HG03175 (cell line): ENCODE measurements around the gene TRPV5.
A peak's percentile ranks its signal among the peaks of the same experiment; 100 is the strongest.
"Not testable (repeated sequence)": the region's sequence is repeated elsewhere in the genome, so short reads cannot be mapped to it uniquely, and the experiment has no call there.

ENCODE experiments used
- ATAC-seq: cut with Tn5 transposase; IDR thresholded peaks from one replicate; pipeline ENCODE4 v1.9.1; 2021; ENCODE audit warnings: mild to moderate bottlenecking, moderate library complexity; ENCODE audit not compliant: unreplicated experiment

TRPV5 gene

DNA sequence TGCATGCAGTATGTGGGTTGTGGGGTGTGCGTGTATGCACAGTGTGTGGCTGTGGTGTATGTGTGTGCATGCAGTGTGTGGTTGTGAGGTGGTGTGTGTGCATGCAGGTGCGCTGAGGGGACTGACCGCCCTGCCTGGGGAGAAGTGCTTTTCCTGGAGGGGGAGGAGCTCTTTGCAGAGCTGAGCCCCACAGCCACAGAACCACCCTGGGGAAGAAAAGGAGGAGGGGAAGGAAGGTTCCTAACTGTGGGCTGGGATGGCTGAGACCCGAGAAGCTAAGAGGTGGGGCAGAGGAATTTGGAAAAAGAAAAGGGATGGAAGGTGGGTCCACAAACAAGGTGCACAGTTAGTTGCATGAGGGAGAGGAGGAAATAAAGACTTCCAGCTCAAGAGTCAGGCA, at the start of gene TRPV5:
TRPV5 (minus strand) TSS at position 123 of the 400 bp plus-strand sequence. CDS start 287 bp downstream, outside the sequence.
- ATAC-seq, result no peak

DNA sequence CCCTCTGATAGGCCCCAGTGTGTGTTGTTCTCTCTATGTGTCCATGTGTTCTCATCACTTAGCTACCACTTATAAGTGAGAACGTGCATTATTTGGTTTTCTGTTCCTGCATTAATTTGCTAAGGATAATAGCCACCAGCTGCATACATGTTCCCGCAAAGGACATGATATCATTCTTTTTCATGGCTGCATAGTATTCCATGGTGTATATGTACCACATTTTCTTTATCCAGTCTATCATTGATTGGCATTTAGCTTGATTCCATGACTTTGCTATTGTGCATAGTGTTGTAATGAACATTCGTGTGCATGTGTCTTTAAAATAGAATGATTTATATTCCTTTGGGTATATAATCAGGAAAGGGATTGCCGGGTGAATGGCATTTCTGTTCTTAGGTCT, 44.9 kb upstream of the TRPV5 start:
- ATAC-seq, result not testable (repeated sequence)

DNA sequence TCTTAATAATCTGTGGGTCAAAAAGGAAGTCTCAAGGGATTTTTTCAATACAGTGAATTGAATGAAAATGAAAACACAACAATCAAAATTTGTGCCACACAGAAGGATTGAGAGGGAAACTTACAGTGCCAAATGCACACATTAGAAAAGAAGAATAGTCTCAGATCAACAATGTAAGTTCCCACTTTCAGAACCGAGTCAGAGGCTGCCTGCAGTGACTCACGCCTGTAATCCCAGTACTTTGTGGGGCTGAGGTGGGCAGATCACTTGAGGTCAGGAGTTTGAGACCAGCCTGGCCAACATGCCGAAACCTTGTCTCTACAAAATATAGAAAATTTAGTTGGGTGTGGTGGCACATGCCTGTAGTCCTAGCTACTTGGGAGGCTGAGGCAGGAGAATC, 41.1 kb upstream of the TRPV5 start:
- ATAC-seq, result no peak

DNA sequence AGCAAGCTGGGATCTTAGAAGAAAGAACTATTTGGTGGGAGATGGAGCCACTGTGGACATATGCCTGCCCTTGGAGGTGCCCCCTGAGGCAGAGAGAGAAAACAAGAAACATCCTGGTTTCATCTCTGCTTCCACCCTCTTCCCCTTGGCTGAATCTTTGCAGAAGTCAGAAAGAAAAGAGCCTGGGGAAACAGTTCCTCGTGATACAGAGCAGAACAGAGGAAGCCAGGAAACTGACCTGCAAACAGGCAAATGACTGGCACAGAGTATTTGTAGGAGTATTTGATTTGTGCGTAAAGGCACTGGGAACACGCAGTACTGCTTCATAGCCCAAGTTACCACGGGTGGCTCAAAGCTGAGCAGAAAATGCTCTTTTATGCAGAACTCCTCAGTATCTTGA, 35.6 kb upstream of the TRPV5 start:
- no peak for ATAC-seq

DNA sequence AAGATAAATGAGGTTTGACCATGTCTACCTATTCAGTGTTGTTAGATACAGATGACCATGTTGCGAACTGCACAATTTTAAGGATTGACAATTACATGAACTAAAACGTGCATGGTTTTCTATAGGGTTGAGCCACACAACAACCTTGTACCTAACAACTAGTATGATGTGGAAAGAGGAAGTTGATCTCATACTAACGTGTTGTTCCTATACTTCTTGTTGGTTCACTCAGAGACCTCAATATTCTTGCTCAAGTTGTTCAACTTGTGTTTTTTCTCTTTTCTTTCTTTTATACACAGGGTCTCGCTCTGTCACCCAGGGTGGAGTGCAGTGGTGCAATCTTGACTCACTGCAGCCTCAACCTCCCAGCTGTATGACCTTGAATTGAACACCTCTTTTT, 34.7 kb upstream of the TRPV5 start:
- ATAC-seq, result no peak

DNA sequence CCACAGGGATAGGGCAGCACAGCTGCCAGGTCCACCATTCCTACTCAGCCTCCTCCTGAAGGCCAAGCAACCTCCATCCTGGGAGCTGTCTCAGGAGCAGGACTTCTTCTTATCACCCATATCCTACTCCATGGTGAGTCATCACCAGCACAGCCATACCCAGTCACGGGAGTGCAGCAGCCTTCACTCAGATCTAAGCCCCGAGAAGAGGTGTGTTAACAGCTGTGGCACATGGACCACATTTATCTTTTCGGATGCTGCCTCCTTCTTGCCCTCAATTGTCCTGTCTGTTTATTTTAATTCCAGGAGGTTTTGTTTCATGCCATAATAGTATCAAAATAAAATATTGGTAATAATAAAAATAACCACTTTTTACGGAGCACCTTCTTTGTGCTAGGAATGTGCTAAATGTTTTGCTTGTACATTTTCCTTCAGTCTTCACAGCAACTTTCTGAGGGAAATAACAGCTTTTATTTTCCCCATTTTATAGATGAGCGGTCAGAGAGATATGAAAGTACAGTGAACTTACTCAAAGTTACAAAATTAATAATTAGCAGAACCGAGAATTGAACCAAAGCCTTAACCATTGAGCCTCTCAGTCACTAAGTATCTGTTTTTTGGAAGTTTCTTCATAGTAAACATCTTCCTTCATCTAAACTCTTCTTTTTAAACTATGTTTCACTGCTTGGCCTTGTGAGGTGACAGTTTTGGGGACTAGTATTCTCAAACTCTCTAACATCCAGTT, 31.1 kb upstream of the TRPV5 start:
- ATAC-seq, result peak; percentile 73

DNA sequence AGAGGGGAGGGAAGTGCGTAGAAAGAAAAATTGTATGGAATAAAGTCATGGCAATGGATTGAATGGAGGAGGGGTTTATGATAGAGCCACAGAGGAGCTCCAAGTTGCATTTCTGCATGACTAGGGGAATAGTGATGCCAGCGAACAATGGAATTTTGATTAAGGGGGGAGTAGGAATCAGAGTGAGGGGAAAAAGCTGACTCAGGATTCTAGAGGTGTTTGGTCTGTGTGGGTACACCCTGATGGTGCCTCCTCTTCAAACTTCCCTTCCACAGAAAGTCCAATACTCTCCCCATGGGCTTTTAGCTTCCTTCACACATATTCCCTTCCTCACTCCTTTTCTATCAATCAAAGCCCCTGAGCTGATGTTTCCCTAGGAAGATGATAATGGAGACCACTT, 30.4 kb upstream of the TRPV5 start:
- no peak for ATAC-seq

DNA sequence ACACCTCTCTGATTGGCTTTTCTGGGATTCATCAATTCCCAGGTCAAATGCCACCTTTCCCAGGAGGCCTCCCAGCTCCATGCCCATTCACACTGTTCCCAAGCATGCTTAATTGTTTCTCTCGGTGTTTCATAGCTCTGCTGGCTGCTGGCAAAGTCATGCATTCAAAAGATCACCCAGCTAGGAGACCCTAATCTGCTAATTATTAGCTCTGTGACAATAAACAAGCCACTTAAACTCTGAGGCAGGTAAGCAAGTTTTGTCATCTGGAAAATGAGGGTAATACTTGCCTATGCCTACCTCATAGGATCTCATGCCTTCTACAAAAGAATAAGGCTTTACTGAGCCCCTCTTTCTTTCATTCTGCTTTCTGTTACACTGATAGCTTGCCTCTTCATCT, 29.4 kb upstream of the TRPV5 start:
- no peak for ATAC-seq

DNA sequence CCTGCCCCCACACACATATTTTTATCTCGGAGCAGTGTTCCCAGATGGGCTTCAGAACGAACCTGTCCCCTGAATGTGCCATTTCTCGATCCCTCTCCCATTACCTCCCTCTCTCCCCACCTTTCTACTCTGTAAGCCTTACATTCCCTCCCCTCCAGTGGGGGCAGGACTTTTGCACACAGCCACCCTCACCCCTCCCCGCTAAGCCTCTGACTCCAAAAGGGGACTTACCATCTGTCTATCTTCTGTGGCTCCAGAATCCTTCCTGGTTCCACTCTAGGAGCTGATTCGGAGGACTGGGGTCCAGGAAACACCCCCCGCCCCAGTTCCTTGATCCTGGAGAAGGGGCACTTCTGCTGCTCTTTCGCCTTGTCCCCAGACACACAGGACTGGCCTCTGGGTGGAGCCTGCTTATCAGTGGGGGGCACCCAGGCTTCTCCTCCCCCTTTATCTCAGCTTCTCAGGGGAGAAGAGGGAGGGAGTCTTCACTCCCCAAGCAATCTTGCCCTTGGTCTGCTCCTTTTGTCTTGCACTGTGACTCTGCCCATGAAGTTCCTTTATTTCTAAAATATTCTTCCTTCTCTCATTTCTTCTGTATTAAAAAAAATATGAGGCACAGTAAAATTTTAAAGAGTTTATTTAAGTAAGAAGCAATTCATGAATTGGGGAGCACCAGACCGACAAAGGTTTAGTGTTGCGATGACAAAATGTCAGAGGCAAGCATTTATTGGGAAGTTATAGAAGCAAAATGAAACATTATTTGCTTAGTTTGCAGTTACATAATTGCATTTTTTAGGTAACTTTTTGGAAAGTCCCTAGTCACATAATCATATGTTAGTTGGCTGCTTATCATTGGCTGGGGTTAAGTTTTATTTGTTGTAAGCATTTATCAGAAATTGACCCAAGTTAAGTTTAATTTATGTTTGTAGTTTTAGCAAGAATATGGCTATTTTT, 28.7 kb upstream of the TRPV5 start, which contains the start of gene KEL:
KEL (minus strand) TSS at position 391 of the 954 bp plus-strand sequence; CDS start at position 234, 157 bp downstream.
- no peak for ATAC-seq

DNA sequence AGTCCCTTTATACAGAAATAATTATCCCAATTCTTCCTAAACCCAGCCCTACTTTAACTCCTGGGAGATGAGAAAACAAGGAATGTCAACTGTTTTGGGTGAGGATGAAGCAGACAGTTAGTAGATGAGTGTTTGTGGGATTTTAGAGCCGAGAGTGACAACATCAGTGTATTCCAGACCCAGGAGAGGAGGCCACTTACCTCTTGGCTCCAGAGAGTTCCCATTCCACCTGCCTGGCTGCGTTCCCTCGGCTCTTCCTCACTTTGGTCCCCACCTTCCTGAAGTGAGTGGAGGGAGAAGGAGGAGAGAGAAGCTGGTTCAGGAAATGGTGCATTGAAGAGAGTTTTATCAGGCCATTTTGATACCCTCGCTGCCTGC, 28.0 kb upstream of the TRPV5 start:
- ATAC-seq, result no peak

DNA sequence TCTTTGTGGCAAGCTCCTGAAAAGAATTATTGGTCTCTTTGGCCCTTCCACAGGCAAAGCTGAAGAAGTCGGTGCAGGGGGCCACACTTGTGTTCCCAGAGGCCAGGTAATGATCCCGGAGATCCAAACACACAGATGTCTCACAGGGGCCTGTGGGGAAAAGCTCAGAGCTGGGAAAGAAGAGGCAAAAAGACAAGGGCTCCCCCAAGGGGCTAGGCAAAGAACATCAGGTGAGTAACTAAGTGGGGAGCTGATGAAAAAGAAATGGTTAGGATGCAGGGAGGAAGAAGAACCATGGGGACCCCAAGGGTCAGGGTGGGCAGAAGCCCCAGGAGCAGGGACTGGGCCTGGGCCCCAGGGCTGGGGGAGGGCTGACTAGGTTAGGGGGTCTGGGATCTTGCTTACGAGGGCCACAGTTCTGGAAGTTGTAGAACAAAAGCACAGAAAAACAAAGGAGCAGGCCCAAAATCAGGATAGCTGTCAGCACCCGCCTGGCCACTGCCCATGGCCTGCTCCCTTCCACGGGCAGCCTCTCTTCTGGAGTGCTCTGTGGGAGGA, 27.5 kb upstream of the TRPV5 start:
- ATAC-seq, result no peak

DNA sequence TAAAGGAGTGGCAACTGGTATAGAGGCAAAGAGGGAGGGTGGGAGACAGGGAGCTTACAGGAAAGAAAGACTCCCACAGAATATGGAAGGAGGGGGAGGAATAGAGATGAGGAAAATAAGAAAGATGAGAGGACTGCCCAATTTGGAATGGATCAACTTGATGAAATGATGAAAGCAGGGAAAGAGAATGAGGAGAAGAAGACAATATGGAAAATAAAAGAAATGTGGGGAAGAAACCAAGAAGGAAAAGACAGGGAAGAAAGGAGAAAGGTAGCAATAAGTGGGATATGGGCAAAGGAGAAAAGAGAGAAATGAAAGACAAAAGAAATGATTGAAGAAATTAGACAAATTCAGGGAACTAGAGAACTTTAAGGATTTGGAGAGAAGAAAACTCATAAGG, 25.7 kb upstream of the TRPV5 start:
- ATAC-seq, result no peak

DNA sequence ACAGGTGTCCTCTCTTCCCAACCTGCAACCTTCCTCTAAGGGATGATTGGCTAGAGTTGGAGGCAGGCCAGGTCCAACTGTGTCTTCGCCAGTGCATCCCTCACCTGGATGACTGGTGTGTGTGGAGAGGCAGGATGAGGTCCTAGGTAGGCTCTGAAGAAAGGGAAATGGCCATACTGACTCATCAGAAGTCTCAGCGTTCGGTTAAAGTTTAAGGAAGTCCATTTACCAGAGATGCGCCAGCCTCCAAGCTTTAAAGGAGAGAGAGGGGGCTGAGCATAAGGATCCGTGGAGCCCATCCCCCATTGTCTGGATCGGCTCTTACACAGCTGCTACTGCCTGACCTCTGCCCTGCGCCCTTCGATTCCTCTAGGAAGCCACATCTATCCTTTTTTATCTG, 24.2 kb upstream of the TRPV5 start:
- ATAC-seq, result no peak

DNA sequence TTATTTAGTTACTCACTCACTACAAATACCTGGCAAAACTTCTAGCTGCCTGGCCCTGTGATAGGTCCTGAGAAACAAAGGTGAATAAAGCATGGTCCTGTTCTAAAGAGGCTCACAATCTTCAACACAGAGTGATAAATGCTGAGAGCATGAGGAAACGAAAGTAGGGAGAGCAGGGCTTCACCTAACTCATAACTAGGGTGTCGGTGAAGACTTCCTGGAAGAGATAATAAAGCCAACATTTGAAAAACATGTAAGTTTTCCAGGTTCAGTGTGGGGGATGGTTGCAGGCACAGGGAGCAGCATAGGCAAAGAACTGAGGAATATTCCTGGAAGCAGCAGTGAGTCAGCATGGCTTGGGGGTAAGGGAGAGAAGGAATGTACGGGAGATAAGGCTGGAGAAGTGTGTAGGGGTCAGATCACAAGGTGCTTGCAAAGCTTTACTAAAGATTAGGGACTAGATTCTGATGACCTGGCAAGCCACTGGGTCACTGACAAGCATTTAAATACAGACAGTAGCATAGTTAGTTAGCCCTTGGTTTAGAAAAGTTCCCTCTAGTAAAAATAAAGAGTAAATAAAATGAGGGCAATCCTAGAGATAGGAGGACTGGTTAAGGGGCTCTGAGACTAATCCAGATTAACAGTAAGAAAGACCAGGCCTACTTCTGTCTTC, 23.5 kb upstream of the TRPV5 start:
- ATAC-seq, result no peak

DNA sequence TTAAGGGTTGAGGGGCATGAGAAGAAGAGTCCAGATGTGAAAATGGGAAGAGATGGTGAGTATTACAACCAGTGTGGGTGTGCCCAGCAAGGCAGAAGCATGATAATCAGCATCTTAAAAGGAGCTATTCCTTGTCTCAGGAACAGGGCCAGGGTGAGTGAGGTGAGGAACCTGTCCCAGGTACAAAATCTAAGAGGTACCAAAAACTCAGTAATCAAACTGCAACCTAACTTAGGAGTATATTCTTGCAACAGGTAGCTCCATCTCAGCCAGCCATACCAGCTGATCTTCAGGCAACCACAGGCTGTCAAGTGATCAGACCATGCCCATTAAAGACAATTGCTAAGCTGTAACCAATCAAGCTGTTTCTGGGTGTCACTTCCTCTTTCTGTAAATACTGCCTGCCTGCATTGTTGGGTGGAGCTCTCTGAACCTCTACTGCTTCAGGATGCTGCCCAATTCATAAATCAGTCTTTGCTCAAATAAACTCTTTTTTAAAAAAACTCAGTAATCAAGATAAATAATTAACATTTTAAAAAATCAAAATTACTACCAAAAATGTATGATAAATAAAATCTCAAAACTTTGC, 21.2 kb upstream of the TRPV5 start:
- peak; percentile 90 for ATAC-seq

DNA sequence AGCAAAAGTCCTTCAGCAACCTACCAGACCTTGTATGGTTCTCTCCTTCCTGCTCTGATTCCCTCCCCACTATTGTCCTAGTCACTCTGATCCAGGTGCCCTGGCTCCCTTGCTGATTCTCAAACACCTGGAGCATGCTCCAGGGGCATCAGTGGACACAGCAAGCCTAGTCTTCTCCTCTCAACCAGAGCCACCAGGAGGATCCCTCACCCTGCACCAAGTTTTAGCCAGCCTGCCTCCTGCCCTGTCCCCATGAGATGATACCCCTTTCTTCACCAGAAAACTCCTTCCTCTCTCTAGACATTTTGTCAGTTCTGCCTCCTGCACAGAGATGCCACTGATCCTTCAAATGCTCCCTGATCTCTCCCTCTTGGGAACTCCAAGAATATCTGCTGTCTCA, 16.7 kb upstream of the TRPV5 start:
- no peak for ATAC-seq

DNA sequence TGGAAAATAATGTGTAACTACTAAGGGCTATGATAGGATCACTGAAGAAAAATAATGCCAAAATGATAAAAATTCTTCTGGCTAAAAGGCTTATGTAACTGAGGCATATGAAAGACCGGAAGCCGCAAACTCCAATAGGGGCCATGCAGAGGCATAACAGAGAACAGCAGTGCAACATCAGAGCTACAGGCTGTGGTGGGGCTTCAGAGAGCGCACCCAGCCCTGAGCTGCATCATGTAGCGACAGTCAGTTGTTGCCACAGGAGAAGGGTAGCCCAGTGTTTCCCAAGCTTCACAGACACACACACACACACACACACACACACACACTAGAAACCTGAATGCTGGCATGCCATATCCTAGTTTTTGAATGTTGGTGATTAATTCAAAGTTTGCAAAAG, 15.1 kb upstream of the TRPV5 start:
- no peak for ATAC-seq

DNA sequence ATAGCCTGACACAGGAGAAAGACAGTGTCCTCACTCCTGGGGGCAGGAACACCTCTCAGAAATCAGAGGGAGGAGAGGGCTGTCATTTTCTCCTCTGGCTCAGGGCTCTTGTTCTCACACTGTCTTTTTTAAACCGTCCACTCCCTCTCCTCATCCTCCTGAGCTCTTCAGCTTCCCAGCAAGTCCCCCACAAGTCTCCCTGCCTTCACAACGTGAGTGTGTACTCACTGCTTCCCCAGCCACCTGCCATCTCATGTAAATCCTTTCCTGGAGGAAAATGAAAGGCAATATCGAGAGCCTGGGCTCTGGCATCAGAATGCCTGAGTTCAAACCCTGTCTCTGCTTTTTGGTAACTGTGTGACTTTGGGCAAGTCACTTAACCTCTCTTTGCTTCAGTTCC, 11.5 kb upstream of the TRPV5 start:
- ATAC-seq, result no peak

DNA sequence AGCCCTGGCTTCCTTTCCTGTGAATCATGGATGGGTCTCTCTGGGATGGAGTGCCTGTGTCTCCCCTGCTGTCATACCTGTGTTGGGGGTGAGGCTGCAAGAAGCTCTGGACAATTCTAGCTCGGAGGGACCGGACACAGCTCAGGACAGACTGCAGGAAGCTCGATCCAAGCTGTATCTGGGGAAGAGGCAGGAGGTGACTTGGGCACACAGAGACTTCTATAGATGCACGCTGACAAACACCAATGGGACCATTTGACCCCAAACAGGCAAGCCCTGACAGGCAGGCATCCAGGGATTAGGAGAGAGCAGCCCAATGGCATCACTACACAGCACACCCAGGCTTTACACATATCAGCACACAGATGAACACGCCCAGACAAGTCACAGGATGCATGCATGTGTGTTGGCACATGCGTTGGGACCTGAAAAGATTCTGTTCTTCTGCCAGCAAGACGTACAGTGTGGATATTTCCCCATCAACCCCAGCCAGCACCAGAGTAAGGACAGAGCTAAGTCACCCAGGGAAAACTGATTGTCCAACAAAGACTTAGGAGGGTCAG, 10.2 kb upstream of the TRPV5 start:
- ATAC-seq, result no peak

DNA sequence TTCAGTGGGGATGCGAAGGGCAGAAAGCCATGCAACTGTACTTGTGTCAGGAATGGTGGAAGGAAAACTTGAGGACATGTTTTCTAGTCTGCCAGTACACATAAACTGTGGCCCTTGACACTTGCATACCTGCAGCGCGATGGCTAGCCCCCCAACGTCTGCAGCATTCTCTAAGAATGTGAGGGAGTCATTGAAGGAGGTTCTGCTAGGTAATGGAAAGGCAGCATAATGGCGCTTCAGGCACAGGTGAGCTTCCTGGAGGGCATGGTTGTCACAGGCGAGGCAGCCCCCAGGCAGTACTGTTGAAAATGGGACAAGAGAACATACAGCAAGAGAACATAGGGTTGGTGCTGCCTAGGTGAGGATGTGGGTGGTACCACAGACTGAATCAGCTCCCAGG, 9.2 kb upstream of the TRPV5 start:
- ATAC-seq, result no peak
